ENCODE measurements around the gene SLC8B1. TPM values are rescaled to one million over a fixed set of nuclear protein-coding genes. Genes with fewer than 3 reads are reported as not detected.

Gene SLC8B1
- polyA plus RNA-seq, 3 donors: 21.6 to 46.0 (median 32.4) TPM

- no CpG with 5 or more reads among the region's 5 CpGs for WGBS (ENCODE audit: insufficient coverage)
- Mint-ChIP-seq H3K27ac (no peak overlapping the region), H3K4me1 (peaks cover 9% of the 10 kb centered on the region), H3K36me3 (peaks cover 50 to 75% of the 10 kb centered on the region in 2 donors), H3K27me3 (ENCODE audit: low read depth in 3 of 3) (peaks cover 0 to 1% (median 0%) of the 10 kb centered on the region in 3 donors), H3K9me3 (peaks cover 10 to 18% (median 14%) of the 10 kb centered on the region in 7 donors), H3K4me3 (no peak overlapping the region)
- Histone ChIP-seq H2AFZ (ENCODE audit: insufficient read depth, low read depth, low read length, poor library complexity, severe bottlenecking) (no peak overlapping the region), H3K4me3 (replicated peaks in 1 of 3; ENCODE audit: low read depth in 2 of 3, low read length in 3 of 3) (no peak overlapping the region), H4K20me1 (ENCODE audit: insufficient read depth, low read length) (peaks cover 38% of the 10 kb centered on the region), H3K79me2 (ENCODE audit: insufficient read depth, low read length) (peaks cover 37% of the 10 kb centered on the region), H3K4me1 (ENCODE audit: control insufficient read depth in 1 of 2, insufficient read depth in 2 of 2, low read length in 2 of 2) (peaks cover 0 to 4% of the 10 kb centered on the region in 2 donors), H3K9ac (ENCODE audit: insufficient read depth, low read length, poor library complexity, severe bottlenecking) (no peak overlapping the region), H3K27me3 (ENCODE audit: control insufficient read depth in 2 of 2, insufficient read depth in 2 of 2, low read length in 2 of 2) (no peaks in the 10 kb centered on the region), H3K9me3 (replicated peaks in 1 of 2; ENCODE audit: control insufficient read depth in 1 of 2, insufficient read depth in 1 of 2, low read length in 2 of 2) (peaks cover 18% of the 10 kb centered on the region in 2 donors), H3K36me3 (replicated peaks in 1 of 2; ENCODE audit: control insufficient read depth in 1 of 2, insufficient read depth in 2 of 2, low read length in 2 of 2) (peaks cover 31 to 76% of the 10 kb centered on the region in 2 donors), H3K27ac (ENCODE audit: low read depth in 1 of 2, low read length in 2 of 2) (no peak overlapping the region), H3K4me2 (replicated peaks; ENCODE audit: extremely low read depth, low read length, poor library complexity, severe bottlenecking) (no peak overlapping the region)
- no peak for TF ChIP-seq CTCF (IDR thresholded peaks at IDR 0.05)
- intact Hi-C loops (cut with micrococcal nuclease): no loop called here
- no peak for DNase-seq
Measured at GRCh38 chr12:113253532-113254285, 81.2 kb downstream of the SLC8B1 start.

DNA sequence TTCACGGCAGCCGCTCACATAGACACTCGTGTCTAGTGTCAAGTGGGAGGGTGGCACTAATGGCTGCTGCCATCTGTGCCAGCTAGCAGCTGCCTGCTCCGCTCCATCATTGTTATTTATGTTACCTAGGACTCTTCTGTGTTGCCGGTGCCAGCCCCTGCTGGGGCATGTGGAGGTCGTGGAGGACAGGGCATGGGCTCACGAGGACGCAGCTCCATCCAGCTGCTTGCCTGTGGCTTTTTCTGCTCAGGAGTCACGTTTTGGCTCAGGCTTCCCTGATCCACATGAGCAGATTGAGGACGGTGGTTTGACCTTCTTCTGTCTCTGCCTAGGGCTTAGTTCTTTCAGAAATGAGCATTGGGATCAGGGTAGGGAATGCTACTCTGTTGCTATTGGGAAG lies 82.4 kb downstream of the SLC8B1 start:
- intact Hi-C loops (cut with micrococcal nuclease): no loop called here
- peaks cover 0 to 1% (median 0%) of the 10 kb centered on the region in 3 donors for H3K27me3 Mint-ChIP-seq (ENCODE audit: low read depth in 3 of 3)
- Histone ChIP-seq H4K20me1 (ENCODE audit: insufficient read depth, low read length) (peaks cover 49% of the 10 kb centered on the region), H3K79me2 (ENCODE audit: insufficient read depth, low read length) (peaks cover 49% of the 10 kb centered on the region), H3K4me1 (ENCODE audit: control insufficient read depth in 1 of 2, insufficient read depth in 2 of 2, low read length in 2 of 2) (no peaks in the 10 kb centered on the region), H3K9ac (ENCODE audit: insufficient read depth, low read length, poor library complexity, severe bottlenecking) (no peak overlapping the region), H3K9me3 (replicated peaks in 1 of 2; ENCODE audit: control insufficient read depth in 1 of 2, insufficient read depth in 1 of 2, low read length in 2 of 2) (peaks cover 18% of the 10 kb centered on the region in 2 donors), H3K4me2 (replicated peaks; ENCODE audit: extremely low read depth, low read length, poor library complexity, severe bottlenecking) (no peak overlapping the region), H3K4me3 (replicated peaks in 1 of 3; ENCODE audit: low read depth in 2 of 3, low read length in 3 of 3) (no peak overlapping the region), H2AFZ (ENCODE audit: insufficient read depth, low read depth, low read length, poor library complexity, severe bottlenecking) (no peak overlapping the region), H3K27ac (ENCODE audit: low read depth in 1 of 2, low read length in 2 of 2) (no peak overlapping the region), H3K27me3 (ENCODE audit: control insufficient read depth in 2 of 2, insufficient read depth in 2 of 2, low read length in 2 of 2) (no peaks in the 10 kb centered on the region), H3K36me3 (replicated peaks in 1 of 2; ENCODE audit: control insufficient read depth in 1 of 2, insufficient read depth in 2 of 2, low read length in 2 of 2) (peaks cover 42 to 87% of the 10 kb centered on the region in 2 donors)
- 97% methylated on average over 9 of the region's 10 CpGs for WGBS (ENCODE audit: insufficient coverage)
- no peaks in the 10 kb centered on the region for H3K4me1 Mint-ChIP-seq
- H3K27ac Mint-ChIP-seq: no peak overlapping the region
- DNase-seq: no peak
- H3K9me3 Mint-ChIP-seq: peaks cover 11 to 18% (median 14%) of the 10 kb centered on the region in 7 donors
- no peak overlapping the region for H3K4me3 Mint-ChIP-seq
- TF ChIP-seq CTCF (IDR thresholded peaks at IDR 0.05): no peak
- H3K36me3 Mint-ChIP-seq: peaks cover 61 to 86% of the 10 kb centered on the region in 2 donors
